Sigmoid colon (tissue), 4 donors: Measurements from ENCODE around the gene SLC8A1.

Experiments used
- EP300 ChIP-seq, 4 donors: sonication (generic); formaldehyde crosslinking; IDR thresholded peaks; one replicate each; pipeline ENCODE4 v1.6.1; 2017; ENCODE audit warnings: antibody characterized with exemption in 4 of 4
- POLR2A ChIP-seq, 2 donors: fragments of 450-650 bp; IDR thresholded peaks; one replicate each; pipeline ENCODE4 v1.6.1; 2016; ENCODE audit warnings: antibody characterized with exemption in 2 of 2, mild to moderate bottlenecking in 2 of 2, moderate library complexity in 2 of 2
- POLR2AphosphoS5 ChIP-seq, 4 donors: sonication (generic); formaldehyde crosslinking; IDR thresholded peaks; one replicate each; pipeline ENCODE4 v1.6.1; 2017; ENCODE audit warnings: antibody characterized with exemption in 4 of 4
- TF ChIP-seq, protein P1 (sequence below), 4 experiments: fragments of 450-650 bp in 3 of 4; fragments of 200-600 bp in 1 of 4; IDR thresholded peaks; one replicate each; pipeline ENCODE4 v1.5.1; 2016 to 2019; ENCODE audit warnings: antibody characterized with exemption in 4 of 4, mild to moderate bottlenecking in 3 of 4, moderate library complexity in 2 of 4

DNA sequence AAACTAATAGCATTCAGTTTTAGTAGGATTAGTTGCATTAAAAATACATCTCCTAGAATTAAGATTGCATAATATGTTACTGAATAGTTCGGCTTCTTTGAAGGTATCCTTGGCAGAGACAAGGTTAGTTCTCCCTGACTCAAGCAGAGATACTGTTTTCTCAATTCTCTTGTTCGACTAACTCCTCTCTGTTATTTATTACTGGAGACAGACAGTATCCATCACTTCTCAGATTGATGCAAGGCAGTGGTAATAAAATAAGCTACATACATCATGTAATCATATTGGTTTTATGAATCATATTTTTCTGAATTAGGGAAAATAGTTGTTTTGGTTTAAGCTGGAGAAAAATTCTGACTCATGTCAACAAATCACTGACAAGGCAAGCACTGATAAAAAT lies 134.8 kb downstream of the SLC8A1 start:
- TF ChIP-seq, protein P1, sequence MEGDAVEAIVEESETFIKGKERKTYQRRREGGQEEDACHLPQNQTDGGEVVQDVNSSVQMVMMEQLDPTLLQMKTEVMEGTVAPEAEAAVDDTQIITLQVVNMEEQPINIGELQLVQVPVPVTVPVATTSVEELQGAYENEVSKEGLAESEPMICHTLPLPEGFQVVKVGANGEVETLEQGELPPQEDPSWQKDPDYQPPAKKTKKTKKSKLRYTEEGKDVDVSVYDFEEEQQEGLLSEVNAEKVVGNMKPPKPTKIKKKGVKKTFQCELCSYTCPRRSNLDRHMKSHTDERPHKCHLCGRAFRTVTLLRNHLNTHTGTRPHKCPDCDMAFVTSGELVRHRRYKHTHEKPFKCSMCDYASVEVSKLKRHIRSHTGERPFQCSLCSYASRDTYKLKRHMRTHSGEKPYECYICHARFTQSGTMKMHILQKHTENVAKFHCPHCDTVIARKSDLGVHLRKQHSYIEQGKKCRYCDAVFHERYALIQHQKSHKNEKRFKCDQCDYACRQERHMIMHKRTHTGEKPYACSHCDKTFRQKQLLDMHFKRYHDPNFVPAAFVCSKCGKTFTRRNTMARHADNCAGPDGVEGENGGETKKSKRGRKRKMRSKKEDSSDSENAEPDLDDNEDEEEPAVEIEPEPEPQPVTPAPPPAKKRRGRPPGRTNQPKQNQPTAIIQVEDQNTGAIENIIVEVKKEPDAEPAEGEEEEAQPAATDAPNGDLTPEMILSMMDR (IDR thresholded peaks at IDR 0.05), result no peak
- TF ChIP-seq POLR2A (IDR thresholded peaks at IDR 0.05) (no peak), EP300 (IDR thresholded peaks at IDR 0.05) (no peak), POLR2AphosphoS5 (IDR thresholded peaks at IDR 0.05) (no peak)
